Measurements from ENCODE around the gene SEZ6. TPM values are rescaled to one million over a fixed set of nuclear protein-coding genes. Genes with fewer than 3 reads are reported as not detected.
A peak's percentile ranks its signal among the peaks of the same experiment; 100 is the strongest.

Gene SEZ6
- total and polyA plus RNA-seq, 2 of the 4 experiments (the other 2 are of a cell fraction), result not detected

DNA sequence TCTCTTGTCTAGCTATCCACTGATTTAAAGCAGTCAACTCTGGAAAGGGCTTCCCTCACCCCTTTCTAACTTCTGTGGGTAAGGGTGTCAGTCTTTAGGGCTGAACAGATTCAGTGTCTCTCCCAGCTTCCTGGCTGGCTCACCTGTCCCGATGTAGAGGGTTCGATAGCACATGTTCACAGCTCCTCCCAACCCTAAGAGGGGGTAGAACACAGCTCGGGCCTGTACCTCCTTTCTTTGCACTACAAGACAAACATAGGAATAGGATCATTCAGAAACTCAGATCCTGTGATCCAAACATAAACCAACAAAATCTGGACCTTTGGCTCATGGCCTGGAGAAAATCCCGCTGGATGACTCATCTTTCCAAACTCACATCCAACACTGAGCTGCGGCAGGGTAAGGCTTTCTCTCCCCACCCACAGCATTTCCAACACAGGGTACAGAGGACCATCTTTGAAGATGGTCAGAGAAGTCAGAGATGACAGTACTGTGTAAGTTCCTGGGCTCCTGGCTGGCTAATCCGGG lies 97.1 kb downstream of the SEZ6 start:
- Histone ChIP-seq H3K9me3 (ENCODE audit: control insufficient read depth, insufficient read depth, low read length) (no peaks in the 10 kb centered on the region), H3K18ac (ENCODE audit: low read depth, low read length) (peak overlapping the region; percentile 59), H2BK20ac (ENCODE audit: low read depth, low read length) (no peak overlapping the region), H2BK120ac (ENCODE audit: low read depth, low read length) (peak overlapping the region; percentile 12; the same call in 1 of the 2 replicates), H4K8ac (ENCODE audit: low read depth in 2 of 2, low read length in 2 of 2) (peak overlapping the region in 1 of 2 experiments; percentile 12; a peak in 1 of 4 replicates), H3K9me1 (ENCODE audit: insufficient read depth, low read length) (peaks cover 10% of the 10 kb centered on the region), H4K91ac (ENCODE audit: insufficient read depth, low read depth, low read length) (no peak overlapping the region), H3K27me3 (ENCODE audit: control insufficient read depth, insufficient read depth, low read length) (no peaks in the 10 kb centered on the region), H3K36me3 (ENCODE audit: control insufficient read depth, insufficient read depth, low read length) (peaks cover 69% of the 10 kb centered on the region), H2AFZ (replicated peaks; ENCODE audit: low read length, poor library complexity) (no peak overlapping the region), H2AK5ac (ENCODE audit: low read depth, low read length) (peak overlapping the region; percentile 60; the same call in 1 of the 2 replicates), H3K9ac (ENCODE audit: low read depth, low read length) (no peak overlapping the region), H3K4me3 (ENCODE audit: insufficient read depth, low read depth, low read length) (no peak overlapping the region), H3K4ac (ENCODE audit: low read depth, low read length) (peak overlapping the region; percentile 22; the same call in 1 of the 2 replicates), H4K5ac (ENCODE audit: low read depth, low read length) (peak overlapping the region; percentile 54), H3K14ac (replicated peaks; ENCODE audit: low read depth, low read length) (no peak overlapping the region), H3K56ac (ENCODE audit: extremely low read depth, insufficient read depth, low read length) (no peak overlapping the region), H2BK15ac (ENCODE audit: low read depth, low read length) (peak overlapping the region; percentile 22; the same call in 1 of the 3 replicates), H3K27ac (ENCODE audit: insufficient read depth, low read length) (peak overlapping the region; percentile 87; the same call in 1 of the 2 replicates), H3K79me1 (ENCODE audit: low read depth in 1 of 2, low read length in 2 of 2) (peaks cover 11 to 49% of the 10 kb centered on the region in 2 experiments; a peak in 3 of 4 replicates), H4K20me1 (ENCODE audit: insufficient read depth, low read length) (peaks cover 45% of the 10 kb centered on the region; the same call in 1 of the 2 replicates), H2AK9ac (replicated peaks; ENCODE audit: low read depth, low read length, poor library complexity) (no peak overlapping the region), H3K4me2 (ENCODE audit: low read depth, low read length) (peak overlapping the region; percentile 52), H3K4me1 (ENCODE audit: control insufficient read depth, insufficient read depth, low read length) (peaks cover 20% of the 10 kb centered on the region), H2BK5ac (ENCODE audit: low read depth, low read length, poor library complexity, severe bottlenecking) (peak overlapping the region; percentile 6), H3K23ac (ENCODE audit: low read depth, low read length) (no peak overlapping the region)
- TF ChIP-seq POLR2A (IDR thresholded peaks at IDR 0.05; ENCODE audit: low read depth, low read length) (no peak), RCOR1 (IDR thresholded peaks at IDR 0.05; ENCODE audit: insufficient replicate concordance, low read length) (no peak), RFX5 (IDR thresholded peaks at IDR 0.05; ENCODE audit: low read depth, low read length) (no peak), BHLHE40 (IDR thresholded peaks at IDR 0.05; ENCODE audit: low read depth, low read length) (peak; percentile 10; the same call in 1 of the 2 replicates), FOS (IDR thresholded peaks at IDR 0.05; ENCODE audit: low read depth, low read length) (peak; percentile 89)
- POLR2A ChIA-PET (ENCODE audit: unreplicated experiment), result no interaction called here
- DNase-seq (peak; percentile 91), ATAC-seq (ENCODE audit: low read depth) (peak; percentile 90)
- no TSS peak for BruUV-seq (replicated peaks)
- CTCF ChIA-PET, result interaction anchor here (1.0 to 2.7 kb wide), 5 partner anchors 9 to 182 kb away, joined by 3 to 15 read pairs (median 3); partner anchors contain the start of gene TLCD1
- intact Hi-C loops (cut with micrococcal nuclease), result loop anchor here (5.0 kb wide), 1 partner anchor 39 kb away; no protein-coding TSS in a partner anchor
- dilution Hi-C loops (cut with HindIII; ENCODE audit: low sequenced_read_pairs, unreplicated experiment), result no loop called here
- in situ Hi-C loops (cut with MboI; ENCODE audit: low sequenced_read_pairs), result no loop called here
- WGBS, 2 experiments (ENCODE audit: extremely low coverage in 2 of 2, insufficient read length in 1 of 2), result 0% methylated on average over 1 of the region's 6 CpGs; no CpG with 5 or more reads in 1 of the 2 experiments
